ENCODE measurements around the gene L3MBTL2.

DNA sequence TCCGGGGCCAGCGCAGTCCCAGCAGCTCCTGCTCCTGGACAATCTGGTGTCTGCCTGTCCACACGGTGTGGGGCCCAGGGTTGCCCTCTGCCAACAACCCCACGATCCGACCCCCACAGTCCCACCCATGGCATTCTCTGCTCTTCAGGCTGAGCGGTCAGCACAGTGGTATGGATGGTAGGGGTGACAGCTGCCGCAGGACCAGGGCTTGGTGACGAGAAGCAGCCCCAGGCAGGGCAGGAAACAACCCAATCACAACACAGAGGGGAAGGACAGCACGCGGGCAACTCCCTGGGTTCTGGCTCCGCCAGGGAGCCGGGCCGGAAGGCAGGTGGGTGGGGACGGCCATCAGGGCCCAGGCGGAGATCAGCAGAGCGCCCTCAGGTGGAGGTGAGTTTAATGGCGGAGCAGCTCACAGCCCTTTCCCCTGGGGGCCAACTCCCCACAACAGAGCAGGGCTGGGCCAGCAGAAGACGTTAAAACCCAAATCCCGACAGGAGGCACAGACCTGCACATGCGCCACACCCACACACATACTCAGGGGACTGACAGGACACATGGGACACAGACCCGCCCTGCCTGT lies 40.9 kb downstream of the L3MBTL2 start:
- TF ChIP-seq ZBTB1 (CRISPR knock-in tag; IDR thresholded peaks at IDR 0.05; ENCODE audit: borderline replicate concordance) (no peak), RAD21 (CRISPR knock-in tag; IDR thresholded peaks at IDR 0.05) (no peak)
- TF ChIP-seq, protein P1, sequence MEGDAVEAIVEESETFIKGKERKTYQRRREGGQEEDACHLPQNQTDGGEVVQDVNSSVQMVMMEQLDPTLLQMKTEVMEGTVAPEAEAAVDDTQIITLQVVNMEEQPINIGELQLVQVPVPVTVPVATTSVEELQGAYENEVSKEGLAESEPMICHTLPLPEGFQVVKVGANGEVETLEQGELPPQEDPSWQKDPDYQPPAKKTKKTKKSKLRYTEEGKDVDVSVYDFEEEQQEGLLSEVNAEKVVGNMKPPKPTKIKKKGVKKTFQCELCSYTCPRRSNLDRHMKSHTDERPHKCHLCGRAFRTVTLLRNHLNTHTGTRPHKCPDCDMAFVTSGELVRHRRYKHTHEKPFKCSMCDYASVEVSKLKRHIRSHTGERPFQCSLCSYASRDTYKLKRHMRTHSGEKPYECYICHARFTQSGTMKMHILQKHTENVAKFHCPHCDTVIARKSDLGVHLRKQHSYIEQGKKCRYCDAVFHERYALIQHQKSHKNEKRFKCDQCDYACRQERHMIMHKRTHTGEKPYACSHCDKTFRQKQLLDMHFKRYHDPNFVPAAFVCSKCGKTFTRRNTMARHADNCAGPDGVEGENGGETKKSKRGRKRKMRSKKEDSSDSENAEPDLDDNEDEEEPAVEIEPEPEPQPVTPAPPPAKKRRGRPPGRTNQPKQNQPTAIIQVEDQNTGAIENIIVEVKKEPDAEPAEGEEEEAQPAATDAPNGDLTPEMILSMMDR (CRISPR knock-in tag; IDR thresholded peaks at IDR 0.05) = peak; percentile 38
